ENCODE measurements around the gene FARS2.

The FARS2 gene

GRCh38 chr6:5764401-5764955, 503.2 kb downstream of the FARS2 start:
- TF ChIP-seq ZNF274 (IDR thresholded peaks at IDR 0.05; ENCODE audit: low read depth, low read length), result no peak
- H3K4me3 ChIP-seq (ENCODE audit: low read length), result no peak overlapping the region

DNA sequence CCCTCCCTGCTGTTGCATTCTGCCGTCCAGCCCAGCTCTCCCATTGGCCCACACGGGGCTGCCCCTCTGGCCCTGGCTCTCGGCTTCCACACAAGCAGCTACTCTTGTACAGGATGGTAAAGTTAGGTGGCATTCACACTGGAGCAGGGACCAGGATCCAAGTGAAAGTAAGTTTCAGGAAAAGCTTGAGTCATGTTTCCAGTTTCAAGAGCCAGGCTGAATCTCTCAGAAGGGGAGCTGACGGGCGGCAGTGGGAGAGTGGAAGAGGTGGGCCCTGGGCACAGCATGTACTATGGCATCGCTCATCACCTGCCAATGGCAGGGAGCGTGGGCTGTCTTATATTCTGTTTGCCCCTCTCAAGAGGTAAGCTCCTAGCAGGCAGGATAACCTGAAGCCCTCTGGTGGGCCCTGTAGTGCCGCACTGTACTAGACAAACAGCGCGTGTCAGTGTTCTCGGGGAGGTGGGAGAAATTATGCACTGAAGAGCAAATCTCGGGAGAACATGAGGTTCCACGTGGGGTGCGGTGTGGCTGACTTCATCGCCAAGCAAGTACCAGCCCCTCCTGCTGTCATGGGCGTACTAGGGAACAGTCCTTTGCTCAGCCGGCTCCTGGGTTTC, 503.9 kb downstream of the FARS2 start:
- H3K4me3 ChIP-seq (ENCODE audit: low read length), result no peak overlapping the region
- no peak for TF ChIP-seq ZNF274 (IDR thresholded peaks at IDR 0.05; ENCODE audit: low read depth, low read length)

- no peak for TF ChIP-seq ZNF274 (IDR thresholded peaks at IDR 0.05; ENCODE audit: low read depth, low read length)
- no peak overlapping the region for H3K4me3 ChIP-seq (ENCODE audit: low read length)
Observed at GRCh38 chr6:5766260-5766659, 504.9 kb downstream of the FARS2 start.

DNA sequence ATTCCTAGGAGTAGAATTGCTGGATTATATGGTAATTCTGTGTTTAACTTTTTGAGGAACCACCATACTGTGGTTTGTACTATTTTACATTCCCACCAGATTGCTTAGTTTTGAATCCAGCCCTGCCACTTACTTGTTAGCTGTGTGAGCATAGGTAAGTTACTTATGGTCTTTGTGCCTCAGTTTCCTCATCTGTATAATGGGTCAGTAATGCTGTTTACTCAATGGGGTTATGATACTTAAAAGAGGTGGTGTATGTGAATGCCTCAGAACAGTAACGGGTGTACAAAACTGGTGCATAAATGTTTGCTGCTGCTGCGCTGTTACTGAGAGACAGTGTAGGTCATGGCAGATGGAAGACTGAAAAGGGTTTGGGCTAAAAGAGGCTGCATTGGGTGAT, 506.2 kb downstream of the FARS2 start:
- no peak overlapping the region for H3K4me3 ChIP-seq (ENCODE audit: low read length)
- no peak for TF ChIP-seq ZNF274 (IDR thresholded peaks at IDR 0.05; ENCODE audit: low read depth, low read length)

- H3K4me3 ChIP-seq (ENCODE audit: low read length), result no peak overlapping the region
- TF ChIP-seq ZNF274 (IDR thresholded peaks at IDR 0.05; ENCODE audit: low read depth, low read length), result no peak
Observed at GRCh38 chr6:5771211-5771610, 509.9 kb downstream of the FARS2 start.

DNA sequence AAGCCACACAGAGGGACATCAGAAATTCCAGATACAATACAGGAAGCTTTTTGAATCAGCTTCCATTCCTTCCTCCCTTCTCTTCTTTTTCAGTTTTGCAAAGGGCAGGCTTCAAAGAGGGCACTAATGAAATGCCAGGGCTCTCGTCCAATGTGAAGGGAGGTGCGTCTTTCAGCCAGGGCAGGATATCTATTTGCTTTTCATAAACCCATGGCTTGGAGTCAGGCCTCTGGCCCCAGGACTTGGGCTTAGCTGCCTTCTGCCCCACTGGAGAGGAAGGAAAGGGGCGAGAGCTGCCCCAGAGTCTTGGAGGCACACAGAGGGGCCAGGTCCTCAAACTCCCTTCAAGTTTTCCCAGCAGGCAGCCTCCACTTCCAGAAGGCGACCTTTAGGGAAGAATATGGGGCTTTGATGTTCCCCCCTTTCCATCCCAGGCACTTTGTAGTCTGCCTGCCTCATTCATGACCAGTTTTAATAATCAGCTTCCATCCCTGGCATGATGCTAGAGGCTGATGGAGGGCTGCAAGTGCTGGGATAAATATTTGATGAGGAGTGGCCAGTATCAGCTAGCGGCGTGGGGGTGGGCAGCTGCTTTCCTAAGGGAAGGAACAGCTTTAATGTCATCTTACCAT, 510.6 kb downstream of the FARS2 start:
- no peak overlapping the region for H3K4me3 ChIP-seq (ENCODE audit: low read length)
- no peak for TF ChIP-seq ZNF274 (IDR thresholded peaks at IDR 0.05; ENCODE audit: low read depth, low read length)

DNA sequence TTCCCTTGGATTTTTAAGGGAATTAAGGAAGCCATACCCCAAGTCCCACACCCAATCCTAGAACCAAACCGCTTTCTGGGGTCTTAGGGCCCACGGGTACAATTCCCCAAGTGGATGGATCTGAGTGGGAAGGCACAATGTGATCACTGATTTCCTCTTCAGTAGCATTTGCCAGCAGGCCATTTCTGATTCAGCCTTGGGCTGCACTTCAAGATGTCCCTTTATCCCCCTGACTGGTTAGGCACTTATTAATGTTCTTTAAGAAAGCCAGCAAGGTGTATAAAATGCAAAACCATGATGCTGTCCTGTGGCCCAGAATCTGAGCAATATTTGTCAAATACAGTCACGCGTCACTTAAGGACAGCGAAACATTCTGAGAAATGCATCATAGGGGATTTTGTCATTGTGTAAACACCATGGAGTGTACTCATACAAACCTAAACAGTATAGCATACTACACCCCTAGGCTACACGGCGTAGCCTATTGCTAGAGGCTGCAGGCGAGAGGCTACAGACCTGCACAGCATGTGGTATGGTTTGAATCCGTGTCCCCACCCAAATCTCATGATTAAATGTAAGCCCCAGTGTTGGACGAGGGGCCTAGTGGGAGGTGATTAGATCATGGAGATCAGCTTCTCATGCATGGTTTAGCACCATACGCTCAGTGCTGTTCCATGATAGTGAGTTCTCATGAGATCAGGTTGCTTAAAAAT, 511.3 kb downstream of the FARS2 start:
- no peak overlapping the region for H3K4me3 ChIP-seq (ENCODE audit: low read length)
- no peak for TF ChIP-seq ZNF274 (IDR thresholded peaks at IDR 0.05; ENCODE audit: low read depth, low read length)

DNA sequence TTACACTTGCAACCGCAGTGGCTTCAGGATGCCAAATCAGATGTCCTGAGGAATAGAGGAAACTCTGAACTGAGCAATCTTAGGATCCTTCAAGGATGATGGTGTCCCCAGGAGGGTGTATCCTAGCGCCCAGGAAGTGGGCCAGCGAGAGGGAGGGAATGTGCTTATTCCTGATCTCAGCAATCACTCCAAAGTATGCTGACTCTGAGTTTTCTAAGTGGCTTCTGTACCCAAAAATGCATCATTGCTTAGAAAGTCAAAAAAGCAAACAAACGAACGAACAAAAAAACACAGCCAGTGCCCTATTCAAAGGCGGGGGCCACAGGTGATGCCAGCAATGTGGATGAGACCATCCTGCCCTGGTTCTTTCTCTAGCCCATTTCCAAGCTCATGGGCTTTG, 514.8 kb downstream of the FARS2 start:
- no peak for TF ChIP-seq ZNF274 (IDR thresholded peaks at IDR 0.05; ENCODE audit: low read depth, low read length)
- no peak overlapping the region for H3K4me3 ChIP-seq (ENCODE audit: low read length)

DNA sequence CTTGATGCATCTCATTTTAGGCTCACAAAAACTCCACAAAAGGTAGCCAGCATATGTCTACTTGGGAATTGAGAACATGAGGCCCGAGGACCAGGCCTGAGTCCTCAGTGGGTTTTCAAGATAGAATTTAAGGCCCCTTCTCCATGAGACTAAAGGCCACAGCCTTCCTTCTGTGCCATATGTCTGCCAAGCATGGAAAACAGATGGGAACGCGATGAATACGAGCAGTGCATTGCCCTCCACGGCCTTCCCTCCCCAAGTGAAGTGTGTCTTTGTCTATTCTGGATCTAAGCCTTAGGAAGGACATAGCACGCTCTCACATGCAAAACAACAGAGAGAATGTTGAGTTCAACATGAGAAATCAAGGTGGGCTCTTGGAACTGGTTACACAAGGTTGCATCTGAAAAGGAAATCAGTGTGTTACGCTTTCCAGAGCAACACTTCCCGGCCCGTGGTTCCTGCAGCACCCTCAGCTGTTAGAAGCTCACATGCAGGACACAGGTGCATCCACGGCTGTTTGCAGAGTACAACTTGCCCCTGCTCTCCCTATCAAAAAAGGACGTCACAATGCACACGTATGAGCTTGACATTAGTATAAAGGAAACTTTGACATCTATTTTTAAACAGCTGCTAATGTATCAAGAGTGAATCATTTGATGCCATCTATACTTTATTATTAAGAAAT, 515.5 kb downstream of the FARS2 start:
- no peak overlapping the region for H3K4me3 ChIP-seq (ENCODE audit: low read length)
- TF ChIP-seq ZNF274 (IDR thresholded peaks at IDR 0.05; ENCODE audit: low read depth, low read length), result no peak

DNA sequence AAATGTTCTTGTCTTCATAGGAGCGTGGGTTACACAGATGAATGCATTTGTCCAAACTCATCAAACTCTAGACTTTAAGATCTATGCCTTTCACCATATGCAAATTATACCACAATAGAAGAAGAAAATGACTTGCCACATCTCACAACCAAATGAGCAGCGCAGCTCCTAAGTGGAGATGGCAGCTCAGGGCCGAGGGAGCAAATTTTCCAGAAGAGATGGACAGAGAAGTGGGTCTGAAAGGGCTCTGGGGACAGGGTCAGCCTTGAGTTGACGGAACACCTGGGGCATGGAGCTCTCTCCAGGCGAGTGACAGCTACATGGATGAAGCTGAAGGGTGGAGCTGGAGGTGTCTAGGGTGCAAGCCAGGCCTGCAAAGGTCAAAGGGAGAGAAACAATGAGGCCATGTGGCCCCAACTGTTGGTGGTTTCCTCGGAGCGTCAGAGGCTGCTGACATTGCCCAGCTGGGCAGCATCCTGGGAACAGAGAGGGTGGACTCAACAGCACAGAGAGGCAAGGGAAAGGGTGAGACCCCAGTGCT, 517.1 kb downstream of the FARS2 start:
- H3K4me3 ChIP-seq (ENCODE audit: low read length), result no peak overlapping the region

DNA sequence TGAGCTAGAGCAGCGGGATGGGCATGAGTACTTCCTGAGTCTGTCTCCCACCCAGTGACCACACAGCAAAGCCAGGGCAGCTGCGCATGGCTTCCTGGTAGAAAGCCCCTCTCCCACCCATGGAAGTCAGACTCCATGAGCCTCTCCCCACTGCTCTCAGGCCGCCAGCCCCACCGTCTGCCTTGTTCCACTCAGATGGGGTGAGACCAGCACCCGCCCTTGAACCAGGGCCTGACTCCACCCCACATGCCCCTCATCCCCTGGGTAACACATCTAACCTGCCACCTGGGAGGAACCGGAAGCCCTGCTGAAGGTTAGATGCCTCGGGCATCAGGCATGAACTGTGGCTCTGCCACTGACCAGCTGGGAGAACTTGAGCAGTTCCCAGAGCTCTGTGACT, 517.6 kb downstream of the FARS2 start:
- TF ChIP-seq ZNF274 (IDR thresholded peaks at IDR 0.05; ENCODE audit: low read depth, low read length), result no peak
- H3K4me3 ChIP-seq (ENCODE audit: low read length), result no peak overlapping the region

More for the DNA sequence above, 517.1 kb downstream of the FARS2 start:
- TF ChIP-seq ZNF274 (IDR thresholded peaks at IDR 0.05; ENCODE audit: low read depth, low read length), result no peak

- no peak overlapping the region for H3K4me3 ChIP-seq (ENCODE audit: low read length)
- no peak for TF ChIP-seq ZNF274 (IDR thresholded peaks at IDR 0.05; ENCODE audit: low read depth, low read length)
Observed at GRCh38 chr6:5781019-5781418, 519.7 kb downstream of the FARS2 start.

- H3K4me3 ChIP-seq (ENCODE audit: low read length), result no peak overlapping the region
- TF ChIP-seq ZNF274 (IDR thresholded peaks at IDR 0.05; ENCODE audit: low read depth, low read length), result no peak
Observed at GRCh38 chr6:5781966-5782556, 520.7 kb downstream of the FARS2 start.
